HG03575 (cell line): ENCODE data around the gene DOK5.

Experiments
- ATAC-seq: cut with Tn5 transposase; IDR thresholded peaks from one replicate; pipeline ENCODE4 v1.9.1; 2021; ENCODE audit not compliant: unreplicated experiment, insufficient number of reproducible peaks, low FRiP score; ENCODE audit errors: extremely low read depth

DOK5 gene

DNA sequence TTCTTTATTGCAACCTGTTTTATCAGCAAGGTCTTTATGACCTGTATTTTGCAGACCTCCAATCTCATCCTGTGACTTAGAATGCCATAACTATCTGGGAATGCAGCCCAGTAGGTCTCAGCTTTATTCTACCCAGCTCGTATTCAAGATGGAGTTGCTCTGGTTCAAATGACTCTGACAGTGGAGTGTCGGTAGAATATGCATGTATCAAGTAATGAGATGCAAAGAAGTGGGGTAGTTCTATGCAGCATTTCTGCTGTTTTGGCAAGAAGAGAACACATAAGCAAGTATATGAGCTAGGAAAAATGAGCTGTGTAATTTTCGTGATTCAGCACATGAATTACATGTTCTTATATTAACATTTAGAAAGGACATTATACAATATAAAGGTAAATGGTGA, 185.9 kb downstream of the DOK5 start:
- no peak for ATAC-seq

DNA sequence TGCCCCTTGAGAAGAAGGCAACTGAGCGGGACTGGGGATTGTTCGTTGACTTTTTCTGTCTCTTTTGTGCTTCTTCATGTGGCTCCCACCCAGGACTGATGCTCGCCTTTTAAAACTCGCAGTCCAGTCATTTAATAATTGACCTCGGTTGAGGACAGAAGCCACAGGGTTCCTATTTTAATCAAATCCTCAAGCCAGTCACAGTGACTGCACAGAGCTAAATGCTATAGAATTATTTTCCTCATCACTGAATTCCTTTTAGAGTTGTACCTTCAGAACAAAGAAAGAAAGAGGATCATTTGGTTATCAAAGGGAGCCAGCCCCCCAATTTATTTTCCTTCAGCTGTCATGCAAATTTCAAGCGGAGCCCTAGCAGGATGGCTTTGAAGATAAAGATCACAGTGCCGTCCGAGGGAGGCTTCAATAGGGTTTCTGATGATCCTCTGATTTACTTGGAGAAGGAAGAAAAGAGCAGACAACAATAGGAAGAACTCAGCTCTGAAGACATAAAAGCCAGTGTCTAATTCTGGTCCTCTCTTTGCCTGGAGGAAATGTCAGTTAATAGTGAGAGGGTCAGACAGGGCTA, 186.6 kb downstream of the DOK5 start:
- no peak for ATAC-seq

DNA sequence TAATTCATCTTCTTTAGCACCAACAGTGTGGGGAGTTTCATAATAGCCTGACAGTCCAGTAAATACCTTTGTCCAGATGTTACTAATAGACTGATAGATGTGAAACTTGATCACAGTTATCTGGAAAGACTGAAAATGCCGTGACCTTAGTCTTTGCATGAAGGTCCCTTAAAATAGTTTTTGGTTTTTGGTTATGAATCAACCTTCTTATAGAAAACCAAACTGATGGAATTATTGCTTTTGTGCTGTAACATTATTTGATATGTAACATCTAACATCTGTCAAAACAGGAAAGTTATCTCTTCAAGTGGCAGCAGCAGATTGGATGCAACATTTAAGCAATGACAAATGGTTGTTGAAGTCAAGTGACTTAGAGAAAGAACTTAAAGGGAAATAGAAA, 190.4 kb downstream of the DOK5 start:
- peak; percentile 48 for ATAC-seq

DNA sequence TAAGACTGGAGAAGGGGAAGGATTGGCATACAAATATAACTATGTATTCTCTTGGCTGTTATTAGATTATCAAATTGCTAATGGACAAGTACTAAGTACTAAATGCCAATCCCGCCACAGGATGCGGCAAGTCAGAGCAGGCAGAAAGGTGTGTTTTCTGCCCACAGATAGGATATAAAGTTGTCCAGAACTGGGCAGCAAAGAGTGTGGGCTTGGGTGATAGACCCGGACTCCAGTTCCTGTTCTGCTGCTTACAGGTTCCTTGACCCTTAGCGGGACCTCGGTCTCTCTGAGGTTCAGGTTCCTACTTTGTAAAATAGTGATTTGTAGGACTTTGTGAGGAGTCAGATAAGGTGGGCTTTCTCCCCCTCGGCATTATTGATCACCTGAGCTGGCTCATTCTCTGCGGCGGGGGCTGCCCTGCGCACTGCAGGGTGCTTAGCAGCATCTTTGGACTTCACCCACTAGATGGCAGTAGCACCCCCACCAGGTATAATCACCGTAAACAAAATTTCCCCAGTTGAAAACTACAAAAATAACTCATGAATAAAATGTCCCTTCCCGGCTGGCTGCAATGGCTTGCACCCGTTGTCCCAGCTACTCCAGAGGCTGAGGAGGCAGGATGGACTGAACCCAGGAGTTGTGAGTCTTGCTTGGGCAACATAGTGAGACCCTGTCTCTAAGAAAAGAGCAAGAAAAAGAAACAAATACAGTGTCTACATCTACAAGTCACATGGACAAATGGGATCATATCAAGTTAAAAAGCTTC, 193.1 kb downstream of the DOK5 start:
- ATAC-seq: no peak

DNA sequence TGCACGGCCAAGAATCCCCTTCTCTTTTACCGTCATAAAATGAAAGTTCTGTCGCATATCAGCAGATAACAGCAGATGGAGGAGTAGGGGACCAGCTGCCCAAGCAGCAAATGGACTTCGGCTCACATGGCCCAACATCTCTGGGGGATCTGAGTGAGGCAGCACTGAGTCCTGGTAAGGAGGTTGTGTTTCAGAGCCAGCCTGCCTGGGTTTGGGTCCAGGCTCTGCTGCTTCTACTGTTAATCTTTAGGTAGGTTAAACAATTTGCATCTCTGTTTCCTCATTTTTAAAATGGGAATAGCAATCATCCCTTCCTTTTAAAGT, 193.6 kb downstream of the DOK5 start:
- ATAC-seq: no peak

DNA sequence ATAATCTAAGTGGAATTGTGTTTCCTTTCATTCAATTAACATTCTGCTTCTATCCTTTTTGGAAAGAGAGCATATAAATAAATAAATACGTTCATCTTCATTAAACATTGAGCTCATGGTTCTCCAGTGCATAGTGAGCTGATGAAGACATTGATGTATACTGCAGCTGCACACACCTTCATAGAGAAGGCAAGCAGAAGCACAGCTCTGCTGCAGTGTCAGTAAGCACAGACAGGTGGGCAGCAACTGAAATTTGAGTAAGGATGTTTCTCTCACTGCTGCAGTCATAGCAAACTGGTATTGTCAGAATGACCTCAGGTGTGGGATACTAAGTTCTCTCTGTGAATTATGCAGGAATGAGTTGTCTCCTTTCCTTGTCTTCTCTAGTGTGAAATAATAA, 202.9 kb downstream of the DOK5 start:
- no peak for ATAC-seq

DNA sequence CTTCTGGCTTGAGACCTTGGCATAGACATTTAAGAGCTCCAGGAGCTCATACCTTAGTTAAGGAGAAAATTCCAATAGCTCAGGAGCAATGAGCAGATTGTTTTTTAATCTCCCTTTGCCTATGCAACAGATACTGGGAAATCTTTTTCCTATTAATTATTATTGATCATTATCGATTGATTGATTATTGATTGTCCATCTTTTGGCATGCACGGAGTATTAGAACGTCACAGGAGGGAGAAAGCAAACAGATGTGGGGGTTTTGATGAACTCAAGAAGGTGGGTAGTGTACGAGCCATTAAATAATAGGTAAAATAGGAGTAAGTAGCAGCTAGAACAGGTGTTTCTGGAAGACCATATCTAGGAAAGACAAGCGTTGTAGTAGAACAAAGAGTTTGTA, 205.0 kb downstream of the DOK5 start:
- ATAC-seq: no peak

DNA sequence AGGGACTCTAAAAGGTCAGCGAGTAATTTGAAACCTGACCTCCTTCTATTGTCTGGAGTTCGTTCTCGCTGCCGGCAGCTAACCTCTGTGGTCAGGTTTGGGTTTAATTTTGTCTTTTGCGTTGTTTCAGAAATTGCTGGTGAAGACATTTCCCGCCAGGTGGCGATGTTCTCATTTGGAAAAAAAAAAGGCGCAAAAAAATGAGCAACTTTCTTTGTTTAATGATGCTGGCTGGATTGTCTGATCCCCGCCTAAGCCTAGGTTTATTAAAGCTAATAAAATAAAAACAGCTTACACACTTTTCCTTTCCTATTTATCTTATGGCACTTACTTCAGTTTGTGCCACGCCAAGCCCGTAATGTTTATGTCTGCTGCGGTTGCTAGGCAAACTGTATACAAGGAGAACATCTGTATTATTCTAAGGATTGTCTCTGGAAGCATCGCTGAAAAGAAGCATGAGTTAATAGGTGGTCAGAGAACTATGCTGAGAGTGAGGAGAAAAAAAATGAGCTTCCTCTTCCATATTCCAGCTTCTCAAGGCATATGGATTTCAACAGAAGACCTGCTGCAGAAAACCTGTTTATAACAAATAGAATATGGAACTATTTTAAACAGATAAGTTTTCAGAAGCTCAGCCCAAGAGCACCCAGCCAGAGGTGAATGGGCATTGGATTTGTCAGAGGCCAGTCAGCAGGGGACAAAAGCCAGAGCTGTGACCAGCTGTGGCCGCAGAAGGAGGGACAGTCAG, 205.7 kb downstream of the DOK5 start:
- no peak for ATAC-seq

DNA sequence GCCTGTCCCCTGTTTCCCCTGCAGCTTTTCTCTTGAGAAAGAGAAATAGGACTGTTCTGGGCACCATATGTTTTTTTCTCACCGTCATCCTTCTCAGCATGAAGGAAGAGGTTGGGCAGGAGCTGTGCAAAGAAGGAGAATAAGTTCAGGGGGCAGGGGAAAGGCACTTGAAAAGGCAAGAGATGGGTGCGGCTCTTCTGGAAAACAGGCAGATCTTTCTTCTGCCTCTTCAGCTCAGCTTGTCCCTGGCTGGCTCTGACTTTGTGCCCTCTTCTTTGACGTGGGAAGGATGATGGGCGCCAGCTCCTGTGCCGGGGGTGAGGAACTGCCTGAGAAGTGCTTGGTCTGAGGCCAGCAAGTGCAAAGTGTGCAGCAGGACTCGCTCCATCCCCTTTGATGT, 206.5 kb downstream of the DOK5 start:
- ATAC-seq: no peak

DNA sequence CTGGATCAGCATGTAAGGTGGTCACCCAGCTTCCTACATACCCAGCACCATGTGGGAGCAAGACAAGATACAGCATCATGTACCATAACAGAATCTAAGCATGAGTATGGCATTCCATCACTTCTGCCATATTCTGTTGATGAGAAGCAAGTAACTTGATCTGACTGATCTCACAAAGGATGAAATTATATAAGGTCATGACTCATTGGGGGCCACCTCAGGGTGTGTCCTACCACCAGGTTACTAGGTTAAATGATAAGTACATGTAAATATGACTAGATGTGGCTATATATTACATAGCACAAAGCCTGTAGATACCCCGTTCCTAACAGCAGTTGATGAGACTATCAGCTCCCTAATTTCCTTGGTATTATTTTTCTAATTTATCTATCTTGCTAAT, 213.1 kb downstream of the DOK5 start:
- no peak for ATAC-seq

DNA sequence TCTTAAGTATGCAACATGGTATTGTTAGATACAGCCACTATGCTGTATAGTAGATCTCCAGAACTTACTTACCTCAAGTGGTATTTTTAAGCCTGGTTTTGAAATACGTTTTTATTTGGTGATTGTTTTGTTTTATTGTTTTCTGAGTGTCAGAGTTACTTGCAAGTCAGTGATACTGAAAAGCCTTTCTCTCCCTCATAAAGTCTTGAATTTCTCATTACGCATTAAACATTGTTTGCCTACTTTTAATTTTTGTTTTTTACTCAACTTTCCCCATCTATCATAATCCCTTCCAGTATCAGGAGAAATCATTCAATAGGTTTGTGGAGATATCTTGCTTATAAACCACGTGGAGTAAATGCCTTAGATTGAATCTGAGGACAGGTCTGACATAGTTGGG, 214.9 kb downstream of the DOK5 start:
- ATAC-seq: no peak

DNA sequence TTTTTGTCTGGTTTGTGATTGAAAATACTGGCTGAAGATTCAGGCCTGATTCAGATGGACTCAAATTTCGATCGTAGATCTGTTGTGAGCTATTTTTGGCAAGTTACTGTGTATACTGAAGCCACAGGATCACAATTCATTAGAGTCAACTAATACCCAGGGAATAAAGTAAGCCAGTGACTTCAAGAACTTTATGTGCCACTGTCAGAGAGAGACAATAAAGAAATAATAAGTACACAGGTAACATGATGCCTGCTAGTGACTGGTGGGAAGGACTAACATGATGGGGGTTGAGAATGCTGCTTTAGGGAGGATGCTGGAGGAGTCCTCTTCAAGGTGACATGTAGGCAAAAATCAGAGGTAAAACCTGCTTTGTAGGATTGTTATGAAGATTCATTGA, 215.9 kb downstream of the DOK5 start:
- ATAC-seq: no peak

DNA sequence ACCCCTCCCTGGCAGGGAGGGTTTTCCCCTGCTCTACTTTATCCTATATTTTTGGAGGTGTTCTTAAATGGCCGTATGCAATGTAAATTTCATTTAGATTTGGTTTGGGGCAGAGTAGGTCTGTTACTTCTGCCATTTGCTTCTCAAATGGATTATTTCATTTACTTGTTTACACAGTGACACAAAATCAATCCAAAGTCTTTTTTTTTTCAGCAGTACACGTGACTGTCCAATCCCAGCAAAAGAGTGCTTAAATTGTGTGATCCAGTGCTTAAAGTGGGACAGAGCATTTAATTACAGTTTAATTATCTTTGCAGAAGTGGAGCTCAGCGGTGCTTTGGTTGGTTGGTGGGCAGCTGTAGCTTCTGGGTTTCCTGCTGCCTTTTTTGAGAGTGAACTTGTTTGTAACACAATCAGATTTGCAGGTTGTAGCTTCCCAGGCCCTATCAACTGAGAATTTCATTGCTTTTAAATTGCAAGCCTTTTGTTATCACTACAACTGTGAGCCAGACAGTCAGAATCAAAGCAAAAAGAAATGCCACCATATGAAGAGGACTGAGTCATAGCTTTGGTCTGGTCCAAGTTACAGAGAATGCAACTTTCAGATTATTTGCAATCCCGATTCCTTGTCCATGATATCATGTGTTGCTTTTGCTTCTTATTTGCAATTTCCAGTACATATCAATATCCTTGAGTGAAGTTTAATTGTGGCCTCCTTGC, 216.9 kb downstream of the DOK5 start:
- ATAC-seq: no peak

DNA sequence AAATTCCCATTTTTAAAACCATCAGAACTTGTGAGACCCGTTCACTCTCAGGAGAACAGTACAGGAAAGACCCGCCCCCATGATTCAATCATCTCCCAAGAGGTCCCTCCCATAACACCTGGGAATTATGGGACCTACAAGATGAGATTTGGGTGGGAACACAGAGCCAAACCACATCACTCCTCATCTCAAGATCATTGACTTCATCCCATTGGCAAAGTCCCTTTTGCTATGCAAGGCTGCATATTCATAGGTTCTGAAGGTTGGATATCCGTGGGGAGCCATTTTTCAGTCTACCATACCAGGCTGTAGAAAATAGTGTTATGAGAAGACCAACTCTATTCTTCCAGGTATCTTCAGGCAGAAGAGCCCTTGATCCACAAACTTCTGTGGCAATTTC, 219.1 kb downstream of the DOK5 start:
- ATAC-seq: no peak

DNA sequence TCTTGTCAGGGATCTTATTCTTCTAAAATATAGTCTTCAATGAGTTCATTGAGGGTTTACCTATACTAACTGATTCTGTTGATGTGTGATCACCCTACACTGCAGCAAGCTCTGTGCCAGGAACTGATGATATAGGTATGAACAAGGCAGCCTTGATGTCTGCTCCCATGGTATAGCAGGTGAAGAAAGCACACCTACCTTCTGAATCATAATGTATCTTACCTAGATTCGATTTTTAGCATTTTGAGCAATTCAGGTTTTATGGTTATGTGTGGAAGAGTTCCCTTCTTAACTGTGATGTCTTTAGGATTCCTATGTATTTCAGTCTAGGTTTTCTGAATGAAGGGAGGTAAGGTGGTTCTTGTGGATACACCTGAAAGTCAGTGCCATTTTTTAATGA, 223.0 kb downstream of the DOK5 start:
- no peak for ATAC-seq
